Ectodermal cell (in vitro differentiated cells): Measurements from ENCODE around the gene NOTUM.
"Not testable (repeated sequence)": the region's sequence is repeated elsewhere in the genome, so short reads cannot be mapped to it uniquely, and the experiment has no call there.

Experiments used
- H3K27ac ChIP-seq: 2 replicates; pipeline ENCODE4 v1.7.0; 2013; ENCODE audit warnings: mild to moderate bottlenecking, low read depth, low read length; ENCODE audit not compliant: insufficient read depth, poor library complexity, severe bottlenecking
- H3K27me3 ChIP-seq: 2 replicates; pipeline ENCODE4 v1.7.0; 2013; ENCODE audit warnings: mild to moderate bottlenecking, low read length; ENCODE audit not compliant: insufficient read depth, control insufficient read depth, poor library complexity, severe bottlenecking
- H3K36me3 ChIP-seq: one replicate; pipeline ENCODE4 v1.7.0; 2013; ENCODE audit warnings: low read length; ENCODE audit not compliant: control insufficient read depth, insufficient read depth
- H3K4me1 ChIP-seq: one replicate; pipeline ENCODE4 v1.7.0; 2013; ENCODE audit warnings: low read length; ENCODE audit not compliant: control insufficient read depth, insufficient read depth
- H3K4me3 ChIP-seq: 2 replicates; pipeline ENCODE4 v1.7.0; 2013; ENCODE audit warnings: low read depth, low read length, control low read depth; ENCODE audit not compliant: insufficient read depth
- H3K9me3 ChIP-seq: 2 replicates; pipeline ENCODE4 v1.7.0; 2013; ENCODE audit warnings: mild to moderate bottlenecking, low read length, moderate library complexity; ENCODE audit not compliant: control insufficient read depth
- WGBS, 2 experiments: methylation state at CpG; one replicate each; pipeline ENCODE4 v1.1.7; 2013; ENCODE audit warnings: missing lambda C conversion rate in 2 of 2; 5-methylcytosine and 5-hydroxymethylcytosine counted together

Gene NOTUM

GRCh38 chr17:81955058-81955681 lies 5.8 kb downstream of the NOTUM start:
- peaks cover 33% of the 10 kb centered on the region for H3K27me3 ChIP-seq
- H3K9me3 ChIP-seq: no peaks in the 10 kb centered on the region
- H3K4me1 ChIP-seq: no peaks in the 10 kb centered on the region
- H3K4me3 ChIP-seq: no peak overlapping the region
- H3K27ac ChIP-seq: no peak overlapping the region
- WGBS, 2 experiments: 91 to 93% methylated on average over 25 to 26 of the region's 26 CpGs
- H3K36me3 ChIP-seq: no peaks in the 10 kb centered on the region

DNA sequence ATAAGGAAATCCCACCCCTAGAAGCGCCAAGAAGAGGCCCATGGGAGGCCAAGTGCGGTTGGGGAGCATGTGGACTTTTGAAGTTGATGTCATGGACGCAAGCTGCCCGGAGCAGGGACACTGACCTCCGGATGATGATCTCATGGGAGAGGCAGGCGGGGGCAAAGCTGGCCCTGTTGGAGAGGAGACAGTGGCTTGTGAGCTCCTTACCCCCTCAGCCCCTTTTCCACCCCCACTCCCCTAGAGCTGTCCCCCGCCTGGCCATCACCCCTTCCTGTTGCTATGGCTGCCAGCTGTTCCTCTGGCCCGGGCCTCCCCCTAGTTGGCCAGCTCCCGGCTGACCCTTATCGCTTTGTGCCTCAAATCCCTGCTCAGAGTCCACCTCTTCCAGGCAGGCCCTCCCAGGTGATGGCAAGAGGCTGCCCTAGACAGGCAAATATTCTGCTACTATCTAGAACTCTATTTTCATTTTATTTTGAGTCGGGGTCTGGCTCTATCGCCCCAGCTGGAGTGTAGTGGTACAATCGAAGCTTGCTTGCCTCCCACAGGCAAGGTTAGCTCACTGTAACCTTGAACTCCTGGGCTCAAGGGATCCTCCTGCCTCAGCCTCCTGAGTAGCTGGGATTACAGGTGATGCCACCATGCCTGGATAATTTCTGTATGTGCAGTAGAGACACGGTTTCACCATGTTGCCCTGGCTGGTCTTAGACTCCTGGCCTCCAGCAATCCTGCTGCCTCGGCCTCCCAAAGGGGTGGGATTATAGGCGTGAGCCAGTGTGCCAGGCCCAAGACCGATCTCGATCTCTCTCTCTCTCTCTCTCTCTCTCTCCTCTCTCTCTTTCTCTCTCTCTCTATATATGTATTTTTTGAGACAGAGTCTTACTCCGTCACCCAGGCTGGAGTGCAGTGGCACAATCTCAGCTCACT lies 6.6 kb downstream of the NOTUM start:
- Histone ChIP-seq H3K4me1 (no peaks in the 10 kb centered on the region), H3K36me3 (no peaks in the 10 kb centered on the region), H3K27ac (no peak overlapping the region), H3K4me3 (no peak overlapping the region), H3K9me3 (no peaks in the 10 kb centered on the region), H3K27me3 (peaks cover 26% of the 10 kb centered on the region)
- WGBS, 2 experiments: 87 to 89% methylated on average over 19 of the region's 19 CpGs

DNA sequence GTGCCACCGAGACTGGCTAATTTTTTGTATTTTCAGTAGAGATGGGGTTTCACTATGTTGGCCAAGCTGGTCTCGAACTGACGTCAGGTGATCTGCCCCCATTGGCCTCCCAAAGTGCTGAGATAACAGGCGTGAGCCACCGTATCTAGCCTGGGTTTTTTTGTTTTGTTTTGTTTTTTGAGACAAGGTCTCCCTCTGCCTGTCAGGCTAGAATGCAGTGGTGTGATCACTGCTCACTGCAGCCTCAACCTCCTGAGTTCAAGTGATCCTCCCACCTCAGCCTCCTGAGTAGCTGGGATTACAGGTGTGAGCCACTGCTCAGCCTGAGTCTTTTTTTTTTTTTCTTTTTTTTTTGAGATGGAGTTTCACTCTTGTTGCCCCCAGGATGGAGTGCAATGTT lies 7.5 kb downstream of the NOTUM start:
- H3K4me1 ChIP-seq, H3K4me3 ChIP-seq: not testable (repeated sequence)
- 80 to 81% methylated on average over 5 of the region's 5 CpGs for WGBS, 2 experiments

DNA sequence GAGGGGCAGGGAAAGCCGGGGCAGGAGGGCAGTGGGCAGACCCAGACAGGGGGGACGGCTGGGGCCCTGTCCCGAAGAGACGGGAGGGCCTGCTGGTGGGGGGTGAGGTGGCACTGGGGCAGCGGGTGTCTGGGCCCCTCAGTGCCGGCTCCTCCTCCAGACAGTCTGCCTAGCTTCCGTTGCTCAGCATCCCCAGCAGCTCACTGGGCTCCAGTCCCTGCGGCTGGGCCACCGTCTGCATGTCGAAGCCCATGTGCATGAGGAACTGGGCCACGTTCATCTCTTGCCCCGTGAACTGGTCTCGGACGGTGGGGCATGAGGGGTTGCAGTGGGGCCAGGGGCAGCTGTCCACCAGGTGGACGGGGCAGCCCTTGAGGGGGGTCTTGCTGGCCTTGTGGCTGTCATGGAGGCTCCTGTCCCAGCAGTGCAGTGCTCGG lies 8.2 kb downstream of the NOTUM start:
- peaks cover 10% of the 10 kb centered on the region for H3K27me3 ChIP-seq
- no peaks in the 10 kb centered on the region for H3K4me1 ChIP-seq
- no peak overlapping the region for H3K4me3 ChIP-seq
- H3K27ac ChIP-seq: no peak overlapping the region
- H3K9me3 ChIP-seq: no peaks in the 10 kb centered on the region
- H3K36me3 ChIP-seq: no peaks in the 10 kb centered on the region
- whole genome bisulfite sequencing, 2 experiments: 82 to 86% methylated on average over 16 of the region's 16 CpGs

More for the DNA sequence above, 7.5 kb downstream of the NOTUM start:
- H3K36me3 ChIP-seq, H3K9me3 ChIP-seq, H3K27ac ChIP-seq: not testable (repeated sequence)
- peaks cover 16% of the 10 kb centered on the region for H3K27me3 ChIP-seq

DNA sequence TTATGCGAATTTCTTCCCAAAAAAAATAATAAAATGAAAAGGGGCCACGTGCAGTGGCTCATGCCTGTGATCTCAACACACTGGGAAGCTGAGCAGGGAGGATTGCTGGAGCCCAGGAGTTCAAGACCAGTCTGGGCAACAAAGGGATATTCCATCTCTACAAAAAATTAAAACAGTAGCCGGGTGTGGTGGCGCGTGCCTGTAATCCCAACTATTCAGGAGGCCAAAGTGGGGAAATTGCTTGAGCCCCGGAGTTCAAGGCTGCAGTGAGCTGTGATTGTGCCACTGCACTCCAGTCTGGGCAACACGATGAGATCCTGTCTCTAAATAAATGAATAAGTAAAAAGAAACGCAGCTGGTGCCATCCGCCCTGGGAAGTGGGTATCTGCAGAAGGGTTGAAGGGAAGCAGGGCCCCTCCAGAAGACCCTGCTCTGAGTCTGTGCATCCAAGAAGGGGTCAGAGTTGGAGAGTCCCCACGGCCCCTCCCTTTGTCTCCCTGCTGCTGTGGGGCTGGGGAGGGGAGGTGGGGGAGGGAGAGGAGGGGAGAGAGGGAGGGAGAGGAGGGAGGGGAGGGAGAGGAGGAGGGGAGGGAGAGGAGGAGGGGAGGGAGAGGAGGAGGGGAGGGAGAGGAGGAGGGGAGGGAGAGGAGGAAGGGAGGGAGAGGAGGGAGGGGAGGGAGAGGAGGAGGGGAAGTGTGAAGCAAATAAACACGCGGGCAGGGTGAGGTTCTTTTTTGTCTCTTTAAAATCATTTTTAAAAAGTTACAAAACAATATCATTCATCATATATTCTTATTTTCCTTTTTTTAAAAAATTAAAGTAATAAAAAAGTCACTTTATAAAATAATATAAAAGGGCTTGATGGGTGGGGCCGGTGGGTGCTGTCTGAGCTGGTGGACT lies 9.0 kb downstream of the NOTUM start:
- Histone ChIP-seq H3K27ac (no peak overlapping the region), H3K36me3 (no peaks in the 10 kb centered on the region), H3K4me3 (no peak overlapping the region), H3K4me1 (no peaks in the 10 kb centered on the region), H3K9me3 (no peaks in the 10 kb centered on the region), H3K27me3 (peaks cover 2% of the 10 kb centered on the region)
- 80 to 83% methylated on average over 10 of the region's 13 CpGs for WGBS, 2 experiments

DNA sequence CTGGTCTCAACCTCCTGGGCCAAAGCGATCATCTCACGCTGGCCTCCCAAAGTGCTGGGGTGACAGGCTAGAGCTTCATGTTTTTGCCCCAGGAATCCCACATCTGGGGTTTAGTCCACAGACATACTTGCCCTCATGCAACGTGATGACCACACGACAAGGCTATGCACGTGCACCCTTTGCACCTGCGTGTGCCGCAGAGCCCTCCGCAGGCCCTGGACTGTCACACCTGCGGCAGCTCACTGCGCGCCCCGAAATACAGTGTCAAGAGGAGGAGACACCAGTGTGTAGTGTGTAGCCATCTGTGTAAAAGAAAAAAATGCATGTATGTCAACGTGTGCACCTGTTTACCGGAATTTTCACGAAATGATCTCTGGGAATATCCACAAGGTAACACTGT lies 10.5 kb downstream of the NOTUM start:
- no peaks in the 10 kb centered on the region for H3K27me3 ChIP-seq
- H3K4me3 ChIP-seq: no peak overlapping the region
- no peaks in the 10 kb centered on the region for H3K9me3 ChIP-seq
- H3K27ac ChIP-seq: no peak overlapping the region
- no peaks in the 10 kb centered on the region for H3K36me3 ChIP-seq
- 88 to 90% methylated on average over 15 of the region's 15 CpGs for WGBS, 2 experiments
- no peaks in the 10 kb centered on the region for H3K4me1 ChIP-seq

- Histone ChIP-seq H3K27me3 (no peaks in the 10 kb centered on the region), H3K27ac (no peak overlapping the region), H3K4me3 (no peak overlapping the region), H3K36me3 (no peaks in the 10 kb centered on the region), H3K4me1 (peaks cover 7% of the 10 kb centered on the region), H3K9me3 (no peaks in the 10 kb centered on the region)
- 89 to 90% methylated on average over 17 of the region's 17 CpGs for WGBS, 2 experiments
These were observed 12.2 kb downstream of the NOTUM start for GRCh38 chr17:81948635-81949378.

- H3K27ac ChIP-seq: no peak within 1 kb of the TSS
- H3K27me3 ChIP-seq: no peaks in the 10 kb centered on the region
- no peaks in the 10 kb centered on the region for H3K36me3 ChIP-seq
- no peak within 1 kb of the TSS for H3K4me3 ChIP-seq
- H3K4me1 ChIP-seq: peaks cover 8% of the 10 kb centered on the region
- WGBS, 2 experiments: 86 to 91% methylated on average over 13 of the region's 13 CpGs
- no peaks in the 10 kb centered on the region for H3K9me3 ChIP-seq
These were observed 13.8 kb downstream of the NOTUM start, which contains the start of gene MYADML2 for GRCh38 chr17:81947189-81947588. TSS of gene MYADML2 (minus strand) at chr17:81947233. CDS start at chr17:81941741, 5,492 bp downstream.

- no peaks in the 10 kb centered on the region for H3K27me3 ChIP-seq
- H3K4me3 ChIP-seq: no peak overlapping the region
- H3K4me1 ChIP-seq: peaks cover 16% of the 10 kb centered on the region
- no peak overlapping the region for H3K27ac ChIP-seq
- H3K9me3 ChIP-seq: no peaks in the 10 kb centered on the region
- 95 to 96% methylated on average over 9 of the region's 9 CpGs for WGBS, 2 experiments
- H3K36me3 ChIP-seq: no peaks in the 10 kb centered on the region
These were observed 16.1 kb downstream of the NOTUM start for GRCh38 chr17:81944858-81945257.
